GM19239 (cell line): Measurements from ENCODE around the gene CRELD1.
A peak's percentile ranks its signal among the peaks of the same experiment; 100 is the strongest.
"Not testable (repeated sequence)": the region's sequence is repeated elsewhere in the genome, so short reads cannot be mapped to it uniquely, and the experiment has no call there.

Experiments
- DNase-seq: peaks from one replicate; pipeline ENCODE4 v3.0.0; 2011; ENCODE audit warnings: low spot score; ENCODE audit not compliant: insufficient read length
- FAIRE-seq: peaks from 2 replicates; lab custom pipeline; 2011; peaks lifted over from hg19 to GRCh38; lab: Jason Lieb, UNC

CRELD1 gene

GRCh38 chr3:9932843-9933560 lies 632 bp upstream of the CRELD1 start:
- DNase-seq, result peak; percentile 83
- FAIRE-seq, result peak; percentile 23

GRCh38 chr3:9934235-9934621 lies 594 bp downstream of the CRELD1 start:
- no peak for FAIRE-seq
- no peak for DNase-seq

GRCh38 chr3:9934993-9935392 lies 1.4 kb downstream of the CRELD1 start:
- FAIRE-seq, result peak; percentile 14
- no peak for DNase-seq

GRCh38 chr3:9935966-9936510 lies 2.4 kb downstream of the CRELD1 start:
- FAIRE-seq (no peak), DNase-seq (no peak)

GRCh38 chr3:9937486-9938238 lies 4.0 kb downstream of the CRELD1 start:
- no peak for DNase-seq
- FAIRE-seq, result no peak

- FAIRE-seq (no peak), DNase-seq (no peak)
Measured at GRCh38 chr3:9938966-9939365, 5.3 kb downstream of the CRELD1 start.

- DNase-seq, FAIRE-seq: not testable (repeated sequence)
Measured at GRCh38 chr3:9939906-9940305, 6.3 kb downstream of the CRELD1 start.

- FAIRE-seq (no peak), DNase-seq (no peak)
Measured at GRCh38 chr3:9940746-9941145, 7.1 kb downstream of the CRELD1 start.

- FAIRE-seq (no peak), DNase-seq (no peak)
Measured at GRCh38 chr3:9942164-9942563, 8.5 kb downstream of the CRELD1 start.

- DNase-seq (no peak), FAIRE-seq (no peak)
Measured at GRCh38 chr3:9942934-9943690, 9.5 kb downstream of the CRELD1 start.

GRCh38 chr3:9944271-9944670 lies 10.6 kb downstream of the CRELD1 start:
- DNase-seq (no peak), FAIRE-seq (no peak)

GRCh38 chr3:9945358-9945757 lies 11.7 kb downstream of the CRELD1 start:
- FAIRE-seq (no peak), DNase-seq (no peak)

GRCh38 chr3:9946112-9947024 lies 12.7 kb downstream of the CRELD1 start:
- no peak for DNase-seq
- FAIRE-seq, result no peak

GRCh38 chr3:9947025-9947995 lies 13.7 kb downstream of the CRELD1 start:
- FAIRE-seq (no peak), DNase-seq (no peak)

- no peak for DNase-seq
- no peak for FAIRE-seq
Measured at GRCh38 chr3:9948586-9948985, 15.0 kb downstream of the CRELD1 start.

GRCh38 chr3:9949115-9949514 lies 15.5 kb downstream of the CRELD1 start:
- DNase-seq, result no peak
- FAIRE-seq, result no peak

- no peak for DNase-seq
- FAIRE-seq, result no peak
Measured at GRCh38 chr3:9949626-9950025, 16.0 kb downstream of the CRELD1 start.

GRCh38 chr3:9951126-9951525 lies 17.5 kb downstream of the CRELD1 start:
- peak; percentile 35 for FAIRE-seq
- DNase-seq, result peak; percentile 57

- DNase-seq (no peak), FAIRE-seq (no peak)
Measured at GRCh38 chr3:9951598-9951961, 17.9 kb downstream of the CRELD1 start.
